ENCODE results near the gene CENPM.

The CENPM gene

DNA sequence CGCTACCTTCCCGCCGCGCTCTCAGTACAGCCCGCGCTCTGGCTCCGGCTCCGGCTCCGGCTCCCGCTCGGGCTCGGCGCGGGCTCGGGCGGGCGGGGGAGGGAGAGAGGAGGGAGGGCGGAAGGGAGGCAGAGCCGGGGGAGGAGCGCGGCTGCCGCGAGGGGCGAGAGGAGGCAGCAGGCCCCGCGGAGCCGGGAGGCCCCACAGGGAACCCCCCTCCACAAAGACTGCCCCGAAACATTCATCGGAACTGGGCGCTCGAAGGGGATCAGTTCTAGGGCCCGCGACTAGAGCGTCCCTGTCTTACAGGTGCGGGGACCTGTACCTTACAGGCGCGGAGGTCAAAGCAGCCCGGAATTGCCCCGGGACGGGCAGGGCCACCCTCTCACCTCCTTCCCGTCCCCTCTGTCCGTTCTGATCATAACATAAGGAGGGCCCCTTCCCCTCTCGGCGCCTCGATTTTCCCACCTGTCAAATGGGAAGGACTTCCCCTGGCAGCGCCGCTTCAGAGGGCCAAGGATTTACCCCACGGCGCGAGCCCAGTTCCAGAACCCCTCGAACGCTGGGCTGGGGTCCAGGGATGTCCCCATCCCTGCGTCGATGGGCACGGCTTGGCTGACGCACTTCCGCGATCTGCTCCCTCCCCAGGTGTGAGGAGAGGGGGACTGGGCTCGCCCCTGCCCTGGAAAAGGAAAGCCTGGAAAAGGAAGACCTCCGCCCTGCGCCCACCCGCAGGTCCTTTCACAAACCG, 31.7 kb downstream of the CENPM start, which contains the start of gene SHISA8:
SHISA8 (minus strand) TSS at position 40 of the 751 bp plus-strand sequence. CDS start 407 bp downstream, outside the sequence.
- DNase-seq (ENCODE audit: low read depth in 3 of 3) = peak in 1 of 3 experiments; percentile 55

DNA sequence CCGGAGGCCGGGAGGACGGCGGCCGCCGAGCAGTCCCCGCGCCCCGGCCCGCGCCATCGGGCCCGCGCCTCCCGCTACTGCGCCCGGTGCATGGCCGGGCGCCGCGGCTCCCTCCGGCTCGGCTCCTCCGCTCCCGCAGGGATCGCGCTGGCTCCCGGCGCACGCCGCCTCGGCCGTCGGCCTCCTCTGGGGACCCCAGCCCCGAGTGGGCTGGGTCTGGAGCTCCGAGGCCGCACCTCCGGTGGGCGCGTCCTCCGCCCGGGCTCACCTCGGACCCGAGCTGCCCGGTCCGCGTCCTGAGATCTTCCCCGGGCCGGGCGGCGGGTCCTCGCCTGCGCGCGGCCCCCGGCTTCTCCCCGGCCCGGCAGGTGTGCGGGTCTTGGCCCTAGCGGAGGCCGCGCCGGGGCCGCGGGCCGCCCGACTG, 32.3 kb downstream of the CENPM start:
- no peak for DNase-seq (ENCODE audit: low read depth in 3 of 3)

DNA sequence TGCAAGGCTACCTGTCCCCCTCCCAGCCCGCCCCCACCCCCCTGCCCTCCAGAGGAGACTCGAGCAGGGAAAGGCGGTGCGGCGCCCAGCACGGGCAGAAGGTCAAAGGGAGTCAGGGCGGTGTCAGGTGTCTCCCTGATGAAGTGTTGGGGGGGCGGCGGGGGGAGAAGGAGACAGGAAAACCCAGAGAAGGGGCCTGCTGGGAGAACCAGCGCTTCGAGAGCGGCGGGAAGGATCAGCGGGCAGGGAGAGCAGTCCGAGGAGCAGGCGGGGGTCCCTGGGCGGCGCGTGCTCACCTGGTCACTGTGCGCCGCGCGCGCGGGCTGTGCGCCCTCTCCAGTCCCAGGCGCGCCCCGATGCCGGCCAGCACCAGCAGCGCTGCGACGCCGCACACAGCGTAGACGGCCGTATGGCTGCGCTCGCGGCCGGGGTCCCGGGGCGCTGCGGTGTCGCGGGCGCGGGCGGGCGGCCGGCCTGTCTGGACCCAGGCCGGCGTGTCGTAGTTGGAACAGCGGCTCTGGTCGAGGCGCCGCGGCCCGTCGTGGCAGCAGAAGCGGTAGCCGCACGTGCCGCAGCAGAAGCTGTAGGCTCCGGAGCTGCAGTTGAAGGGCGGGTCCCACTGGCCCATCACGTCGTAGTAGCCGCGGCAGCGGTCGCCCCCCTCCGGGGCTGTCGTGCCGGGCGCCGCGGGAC, 33.0 kb downstream of the CENPM start:
- no peak for DNase-seq (ENCODE audit: low read depth in 3 of 3)

DNA sequence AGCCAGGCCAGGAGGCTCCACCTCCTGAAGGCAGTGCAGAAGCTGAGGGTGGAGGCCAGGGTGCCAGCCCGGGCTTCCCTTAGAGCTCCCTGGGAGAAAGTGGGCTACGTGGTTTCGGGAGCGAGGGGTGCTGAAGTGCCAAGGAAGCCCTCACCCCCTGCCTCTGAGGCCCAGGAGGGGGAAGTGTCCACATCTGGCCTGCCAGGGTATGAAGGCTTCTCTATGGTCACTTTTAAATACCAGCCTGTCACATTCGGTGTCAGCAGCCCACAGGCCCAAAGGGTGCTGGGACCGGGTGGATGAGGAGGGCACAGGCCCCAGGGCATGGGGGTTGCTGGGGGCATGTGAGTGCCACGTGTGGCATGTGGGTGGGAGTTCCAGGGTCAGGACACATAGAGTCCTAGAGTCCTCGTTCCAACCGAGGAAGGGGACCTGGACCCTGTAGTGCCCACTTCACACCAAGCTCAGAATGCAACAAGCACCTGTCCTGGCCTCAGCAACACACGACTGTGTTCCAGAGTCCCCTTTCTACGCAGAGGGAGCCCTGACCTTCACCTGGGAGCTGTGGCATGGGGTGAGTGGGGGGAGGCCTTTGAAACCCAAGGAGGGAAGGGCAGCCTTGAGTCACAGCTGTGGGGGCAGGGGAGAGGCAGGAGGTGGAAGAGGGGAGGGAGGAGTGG, 33.8 kb downstream of the CENPM start:
- DNase-seq (ENCODE audit: low read depth in 3 of 3) = no peak

DNA sequence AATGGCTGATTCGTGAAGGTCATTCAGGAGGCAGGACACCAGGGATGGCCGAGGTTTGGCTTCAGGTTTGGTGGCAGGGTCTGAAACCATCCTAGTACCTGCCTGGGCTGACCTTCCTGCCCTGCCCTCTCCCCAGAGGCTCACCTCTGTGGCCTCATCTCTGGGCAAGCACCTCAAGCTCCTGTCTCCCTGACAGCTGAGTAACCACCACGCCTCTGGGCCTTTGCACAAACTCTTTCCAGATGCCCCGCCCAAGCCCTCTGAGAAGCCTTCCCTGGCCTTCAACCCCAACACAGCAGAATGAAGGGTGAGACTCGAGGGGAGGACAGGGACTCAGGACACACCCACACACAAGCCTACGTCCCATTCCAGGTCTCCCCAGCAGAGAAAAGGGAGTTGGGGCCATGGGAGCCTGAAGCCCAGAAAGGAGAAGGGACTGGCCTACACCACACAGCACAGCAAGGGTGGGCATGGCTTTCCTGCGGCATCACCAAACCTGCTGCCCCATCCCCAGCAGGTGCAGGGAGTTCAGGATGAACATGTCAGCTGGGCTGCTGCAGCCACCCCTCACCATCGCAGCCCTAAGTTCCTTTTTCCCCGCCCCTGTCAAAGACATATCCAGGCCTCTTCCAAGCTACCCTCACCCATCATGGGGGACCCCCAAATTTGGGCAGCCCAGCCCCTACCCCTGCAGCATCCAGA, 34.5 kb downstream of the CENPM start:
- DNase-seq (ENCODE audit: low read depth in 3 of 3) = no peak

DNA sequence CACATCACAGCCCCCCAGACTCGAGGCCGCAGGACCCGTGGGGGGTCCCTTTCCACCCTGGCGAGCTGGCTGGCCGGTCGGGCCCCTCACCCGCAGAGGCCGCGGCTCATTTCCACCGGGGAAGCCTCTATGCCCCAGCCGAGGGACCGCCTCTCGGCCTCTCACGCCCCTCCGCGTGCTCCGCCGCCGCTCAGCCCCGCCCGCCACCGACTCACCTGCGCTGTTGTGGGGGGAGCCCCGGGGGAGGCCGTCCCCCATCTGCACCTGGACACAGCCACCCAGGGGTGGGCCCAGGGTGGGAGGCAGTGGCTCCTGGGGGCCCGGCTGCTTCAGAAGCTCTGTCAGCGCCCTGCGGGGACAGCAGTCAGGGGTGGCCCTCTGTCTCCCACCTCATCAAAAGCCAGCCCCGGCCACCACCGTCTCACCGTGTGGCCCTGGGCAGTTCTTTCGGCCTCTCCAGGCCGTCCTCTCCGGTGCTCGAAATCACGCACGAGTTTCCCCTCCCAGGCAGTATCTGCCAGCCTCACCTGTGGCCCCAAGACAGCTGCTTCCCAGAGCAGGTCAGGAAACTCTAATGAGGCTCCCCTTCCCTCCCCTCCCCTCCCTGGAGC, 35.8 kb downstream of the CENPM start:
- no peak for DNase-seq (ENCODE audit: low read depth in 3 of 3)

DNA sequence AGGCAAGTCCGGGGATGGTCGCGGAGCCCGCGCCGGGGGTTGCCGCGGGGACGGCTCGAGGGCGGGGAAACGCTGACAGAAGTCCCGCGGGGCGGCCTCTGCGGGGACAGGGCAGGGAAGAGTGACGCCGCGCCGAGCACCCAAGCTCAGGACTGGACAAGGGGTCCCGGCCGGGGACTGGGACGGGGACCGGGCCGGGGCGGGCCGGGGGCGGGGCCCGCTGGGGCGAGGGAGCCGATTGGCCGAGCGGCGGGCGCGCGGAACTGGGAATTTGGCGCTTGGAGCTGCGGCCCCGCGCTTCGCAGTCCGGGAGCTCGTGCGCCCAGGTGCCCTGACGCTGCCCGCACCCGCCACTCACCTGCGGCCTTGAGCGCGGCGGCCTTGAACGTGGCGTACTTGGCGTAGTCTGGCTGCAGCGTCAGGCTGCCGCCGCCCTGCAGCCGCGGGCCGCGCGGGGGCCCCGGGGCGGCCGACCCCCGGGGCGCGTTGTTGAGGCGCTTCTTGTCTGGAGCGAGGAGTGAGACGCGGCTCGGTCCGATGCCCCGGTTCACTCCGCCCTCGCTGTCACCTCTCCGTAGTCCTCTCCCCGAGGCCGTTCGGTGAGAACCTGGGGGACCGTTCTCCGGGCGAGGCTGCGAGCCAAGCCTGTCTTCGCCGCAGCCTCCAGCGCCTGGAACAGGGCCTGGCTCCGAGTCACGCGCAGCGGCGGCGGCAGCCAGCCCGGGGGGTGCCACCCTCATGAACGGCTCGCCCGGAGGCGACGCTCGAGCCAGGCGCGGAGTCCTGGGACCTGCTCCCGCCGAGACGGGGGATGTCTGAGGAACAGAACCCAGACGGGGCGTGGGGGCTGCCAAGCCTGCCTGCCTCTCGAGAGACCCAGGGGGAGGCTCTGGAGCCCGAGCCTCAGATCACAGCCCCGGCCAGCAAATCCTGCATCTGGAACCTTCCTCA, 36.6 kb downstream of the CENPM start:
- no peak for DNase-seq (ENCODE audit: low read depth in 3 of 3)

DNA sequence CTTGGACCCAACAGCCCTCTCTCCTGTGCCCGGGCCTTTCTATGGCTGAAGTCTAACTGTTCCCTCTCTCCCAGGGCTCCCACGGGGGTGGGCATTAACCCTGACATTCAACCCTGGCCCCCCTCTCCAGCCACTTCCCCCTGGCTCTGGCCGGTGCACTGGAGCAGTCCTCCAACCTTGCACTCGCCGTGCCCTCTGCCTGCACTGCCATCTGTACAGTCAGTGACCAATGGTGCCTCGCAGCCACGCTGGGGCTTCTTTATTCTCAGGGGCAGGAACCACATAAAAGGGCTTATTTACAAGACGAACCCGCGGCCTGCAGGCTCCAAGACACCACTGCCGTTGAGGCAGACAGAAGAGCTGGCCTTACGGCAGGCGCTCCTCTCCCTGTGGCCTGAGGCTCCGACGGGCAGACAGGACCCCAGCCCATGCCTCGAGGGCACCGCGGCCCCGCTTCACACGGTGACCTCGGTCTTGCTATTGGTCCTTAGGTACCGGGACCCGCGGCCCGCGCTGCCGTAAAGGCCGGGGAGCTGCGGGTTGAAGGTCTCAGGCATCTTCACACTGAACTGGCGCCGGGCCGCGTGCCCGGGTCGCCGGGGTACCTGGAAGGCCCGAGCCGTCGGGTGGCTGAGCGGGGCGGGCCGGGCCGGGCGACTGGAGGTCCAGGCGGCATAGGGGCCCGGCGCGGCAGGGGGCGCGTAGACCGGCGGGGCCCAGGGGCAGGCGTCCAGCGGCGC, 37.5 kb downstream of the CENPM start:
- no peak for DNase-seq (ENCODE audit: low read depth in 3 of 3)

DNA sequence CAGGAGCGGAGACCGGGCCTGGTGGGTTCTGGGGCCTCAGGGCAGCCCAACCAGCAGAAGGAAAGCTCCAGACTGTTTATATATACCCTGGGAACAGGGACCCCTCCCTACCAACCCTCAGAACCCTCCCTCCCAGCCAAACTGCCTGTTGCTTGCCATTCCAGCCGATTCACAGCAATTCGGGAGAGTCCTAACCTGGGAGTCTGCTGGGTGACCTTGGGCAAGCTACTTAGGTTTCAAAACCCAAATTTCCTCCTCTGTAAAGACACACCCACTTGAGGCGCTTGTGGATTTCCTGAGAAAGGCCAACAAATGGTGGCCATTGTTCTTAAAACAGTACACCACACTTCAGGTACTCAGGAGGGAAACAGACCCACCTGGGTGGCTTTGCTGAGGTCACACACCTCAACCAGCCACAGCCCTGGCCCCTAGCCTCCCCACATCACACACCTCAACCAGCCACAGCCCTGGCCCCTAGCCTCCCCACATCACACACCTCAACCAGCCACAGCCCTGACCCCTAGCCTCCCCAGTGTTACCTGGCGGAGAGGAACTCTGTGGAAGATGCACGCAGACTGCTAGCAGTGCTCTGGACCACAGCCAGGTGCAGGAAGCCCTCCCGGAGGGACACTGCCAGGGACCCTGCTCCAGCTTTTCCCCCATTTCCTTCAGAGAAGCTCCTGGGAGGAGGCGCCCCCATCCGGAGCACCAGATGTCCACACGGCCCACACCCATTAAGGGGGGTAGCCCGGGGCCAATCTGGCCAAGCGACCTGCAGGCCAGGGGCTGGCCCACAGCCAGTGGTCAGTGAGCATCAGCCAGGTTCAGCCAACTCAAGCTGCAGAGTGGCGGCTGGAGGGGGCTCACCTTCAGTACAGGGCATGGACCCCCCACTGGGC, 38.3 kb downstream of the CENPM start:
- no peak for DNase-seq (ENCODE audit: low read depth in 3 of 3)

DNA sequence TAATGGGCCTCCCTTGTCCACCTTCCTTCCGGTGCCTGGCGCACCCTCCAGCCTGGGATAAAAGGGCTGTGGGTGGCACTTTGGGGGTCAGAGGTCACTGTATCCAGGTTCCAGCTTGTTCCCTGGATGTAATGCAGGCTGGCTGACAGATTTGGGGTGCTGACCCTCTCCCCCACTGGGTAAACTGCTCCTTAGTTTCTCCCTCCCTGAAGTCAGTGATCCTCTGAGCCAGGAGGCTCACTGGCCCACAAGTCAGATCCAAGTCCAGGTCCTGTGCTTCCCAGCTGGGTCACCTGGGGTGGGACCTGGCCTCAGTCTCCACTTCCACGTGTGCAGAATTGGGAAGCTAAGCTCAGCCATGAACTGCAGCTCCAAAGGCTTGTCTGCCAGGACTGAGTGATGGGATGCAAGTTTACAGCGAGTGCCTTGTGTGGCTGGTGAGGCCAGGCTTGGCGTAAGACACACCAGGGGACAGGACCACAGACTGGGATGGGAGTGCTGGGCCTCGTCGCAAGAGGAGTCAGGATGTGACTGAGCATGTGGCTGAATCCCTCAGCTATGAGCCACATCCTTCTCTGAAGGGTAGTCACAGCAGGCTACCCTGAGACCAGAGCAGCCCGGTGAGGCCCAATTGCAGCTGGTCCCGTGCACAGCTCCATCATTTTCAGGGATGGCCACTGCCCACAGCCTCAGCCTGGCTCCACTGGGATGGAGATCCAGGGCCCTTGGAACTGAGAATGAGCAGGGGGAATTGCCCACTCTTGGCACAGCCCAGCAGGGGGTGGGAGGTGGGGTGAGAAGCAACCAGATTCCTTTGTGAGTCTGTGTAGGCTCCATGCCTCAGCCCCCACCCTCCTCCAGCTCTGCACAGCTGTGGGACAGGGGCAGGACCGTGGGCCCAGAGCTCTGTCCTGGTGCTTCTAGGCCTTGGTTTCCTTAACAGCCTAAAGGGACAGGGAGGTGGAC, 39.2 kb downstream of the CENPM start:
- no peak for DNase-seq (ENCODE audit: low read depth in 3 of 3)

DNA sequence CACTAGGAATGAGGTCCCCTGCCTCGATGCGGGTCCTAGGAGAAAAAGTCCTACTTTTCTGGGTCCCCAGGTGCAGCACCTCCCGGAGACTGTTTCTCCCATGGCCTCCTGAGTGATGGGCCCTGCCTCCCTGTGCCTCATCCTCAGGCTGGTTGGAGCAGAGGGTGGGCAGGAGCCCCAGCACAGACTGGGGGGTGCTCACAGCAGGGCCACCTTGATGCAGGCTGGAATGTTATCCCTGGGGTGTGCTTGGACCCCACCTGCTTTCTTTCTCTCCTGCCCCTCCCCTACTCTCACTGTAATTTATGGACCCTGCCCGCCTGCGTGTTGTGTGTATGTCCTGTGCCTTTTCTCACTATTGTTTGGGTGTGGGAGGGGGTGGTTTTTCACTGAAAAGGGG, 40.1 kb downstream of the CENPM start:
- DNase-seq (ENCODE audit: low read depth in 3 of 3) = no peak

DNA sequence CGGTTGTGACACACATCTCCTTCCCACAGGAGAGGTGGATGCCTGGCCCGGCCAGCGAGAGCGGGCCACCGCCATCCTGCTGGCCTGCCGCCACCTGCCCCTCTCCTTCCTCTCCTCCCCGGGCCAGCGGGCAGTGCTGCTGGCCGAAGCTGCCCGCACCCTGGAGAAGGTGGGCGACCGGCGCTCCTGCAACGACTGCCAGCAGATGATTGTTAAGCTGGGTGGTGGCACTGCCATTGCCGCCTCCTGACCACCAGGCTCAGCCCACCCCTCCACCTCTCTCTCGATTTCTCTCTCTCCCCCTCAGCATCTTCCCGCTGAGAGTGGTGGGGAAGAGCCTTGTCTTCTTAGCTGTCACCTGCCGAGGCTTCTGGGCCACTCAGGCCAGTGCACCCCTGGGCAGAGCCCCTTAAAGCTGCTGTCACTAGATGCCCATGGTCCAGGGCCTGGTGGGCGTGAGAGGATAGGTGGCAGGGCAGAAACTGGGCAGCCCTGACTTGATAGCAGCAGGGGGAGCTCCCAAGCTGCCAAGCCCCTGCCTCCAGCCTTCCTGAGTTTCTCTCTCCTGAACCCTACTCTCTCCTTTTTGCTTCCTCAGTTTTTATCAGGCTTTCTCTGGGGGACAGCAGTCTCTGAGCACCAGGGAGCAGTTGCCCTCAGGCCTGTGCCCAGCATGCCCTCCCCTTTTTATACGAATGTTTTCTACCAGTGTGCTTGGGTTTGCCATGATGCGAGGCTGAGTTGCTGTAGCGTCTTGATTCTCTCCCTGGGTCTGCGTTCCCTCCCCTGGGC, 41.3 kb downstream of the CENPM start:
- DNase-seq (ENCODE audit: low read depth in 3 of 3) = no peak

DNA sequence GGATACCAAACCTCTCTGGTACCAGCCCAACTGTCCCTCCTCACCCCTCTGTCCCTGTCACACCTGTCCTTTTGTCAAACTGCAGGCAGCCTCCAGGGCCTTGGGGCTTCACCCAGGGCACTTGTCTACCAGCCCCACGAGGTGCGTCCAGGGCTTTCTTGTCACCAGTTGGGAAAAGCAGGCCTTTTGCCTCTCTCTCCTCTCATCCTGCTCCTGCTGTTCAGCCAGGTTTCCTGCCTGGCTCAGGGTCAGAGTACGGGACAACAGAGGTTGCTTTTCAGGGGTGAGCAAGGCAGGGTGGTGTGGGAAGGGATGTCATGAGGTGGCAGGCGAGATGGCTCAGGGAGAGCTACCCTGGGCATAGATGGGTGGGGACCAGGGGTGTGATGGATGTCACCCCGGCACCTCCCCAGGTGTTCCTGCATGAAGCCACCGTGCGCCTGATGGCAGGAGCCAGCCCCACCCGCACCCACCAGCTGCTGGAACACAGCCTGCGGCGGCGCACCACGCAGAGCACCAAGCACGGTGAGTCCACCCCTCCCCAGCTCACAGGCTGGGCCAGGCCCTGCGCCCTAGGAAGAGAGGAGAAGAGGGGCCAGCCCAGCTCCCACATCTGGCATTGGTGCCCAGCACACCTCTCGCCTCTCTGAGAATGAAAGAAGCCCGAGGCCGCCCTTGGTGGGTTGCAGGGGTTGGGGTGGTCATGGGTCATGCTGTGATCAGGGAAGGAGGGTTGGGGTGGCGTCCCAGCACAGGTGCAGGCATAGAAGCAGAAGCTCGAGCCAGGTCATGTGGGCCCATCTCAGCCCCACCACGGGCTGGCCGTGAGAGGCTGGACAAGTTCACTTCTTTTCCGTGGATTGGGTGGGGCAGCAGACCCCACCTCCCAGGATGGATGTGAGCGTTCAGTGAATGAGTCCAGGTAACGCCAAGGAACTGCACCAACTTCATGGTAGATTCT, 42.2 kb downstream of the CENPM start:
- no peak for DNase-seq (ENCODE audit: low read depth in 3 of 3)

DNA sequence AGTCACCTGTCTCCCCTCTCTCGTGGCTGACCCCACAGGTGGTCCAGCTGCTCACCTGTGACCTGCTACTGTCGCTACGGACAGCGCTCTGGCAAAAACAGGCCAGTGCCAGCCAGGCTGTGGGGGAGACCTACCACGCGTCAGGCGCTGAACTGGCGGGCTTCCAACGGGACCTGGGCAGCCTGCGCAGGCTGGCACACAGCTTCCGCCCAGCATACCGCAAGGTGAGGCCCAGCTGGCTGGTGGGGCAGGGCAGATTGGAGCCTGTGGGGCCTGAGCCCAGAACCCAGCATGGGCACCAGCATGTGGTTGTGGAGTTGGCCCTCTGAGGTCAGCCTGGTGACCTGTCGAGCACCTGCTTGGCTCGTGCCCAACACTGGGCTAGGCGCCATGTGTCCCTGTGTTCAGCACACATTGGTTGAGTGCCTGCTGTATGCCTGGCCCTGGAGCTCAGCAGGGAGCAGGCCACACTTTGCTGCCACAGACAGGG, 44.0 kb downstream of the CENPM start:
- DNase-seq (ENCODE audit: low read depth in 3 of 3) = no peak

DNA sequence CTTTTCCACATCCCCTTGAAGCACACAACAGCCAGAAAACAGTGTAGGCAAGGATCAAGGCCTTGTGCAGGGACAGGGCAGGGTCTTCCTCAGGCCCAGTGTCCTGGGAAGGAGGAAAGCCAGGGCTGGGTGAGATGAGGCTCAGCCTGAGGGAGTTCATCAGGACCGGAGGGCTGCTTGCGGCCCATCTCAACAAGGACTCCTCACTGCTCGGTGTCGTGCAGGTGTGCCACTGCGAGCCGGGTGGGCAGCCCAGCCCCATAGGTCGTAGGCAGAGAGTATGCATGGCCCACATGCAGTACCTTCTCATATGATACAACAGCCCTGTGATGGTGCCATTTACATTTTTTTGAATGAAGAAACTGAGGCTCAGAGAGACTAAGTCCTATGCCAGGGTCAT, 44.9 kb downstream of the CENPM start:
- no peak for DNase-seq (ENCODE audit: low read depth in 3 of 3)

Measured in stimulated activated CD4-positive, alpha-beta T cell treated with anti-CD3 and anti-CD28 coated beads, TNF-alpha, amount 100 ng/mL, for 24 hours (primary cell).